ENCODE measurements around the gene ANKRD27. TPM values are rescaled to one million over a fixed set of nuclear protein-coding genes. Genes with fewer than 3 reads are reported as not detected.
A peak's percentile ranks its signal among the peaks of the same experiment; 100 is the strongest.

Gene ANKRD27
- total RNA-seq, 6 donors from 2014 or later: 31.3 to 46.1 (median 35.3) TPM

GRCh38 chr19:32647361-32647760 lies 27.6 kb downstream of the ANKRD27 start:
- H3K36me3 ChIP-seq: peaks cover 18 to 70% (median 52%) of the 10 kb centered on the region in 4 donors
- TF ChIP-seq CTCF (IDR thresholded peaks at IDR 0.05): no peak
- TF ChIP-seq EP300 (IDR thresholded peaks at IDR 0.05): no peak
- no peak for TF ChIP-seq POLR2A (IDR thresholded peaks at IDR 0.05)
- no peak for TF ChIP-seq POLR2AphosphoS5 (IDR thresholded peaks at IDR 0.05)

GRCh38 chr19:32646556-32646955 lies 28.4 kb downstream of the ANKRD27 start:
- Histone ChIP-seq H3K27me3 (no peaks in the 10 kb centered on the region), H3K9me3 (no peaks in the 10 kb centered on the region), H3K36me3 (peaks cover 18 to 78% (median 56%) of the 10 kb centered on the region in 4 donors), H3K4me3 (no peak overlapping the region), H3K4me1 (peaks cover 0 to 2% (median 1%) of the 10 kb centered on the region in 4 donors), H3K27ac (no peak overlapping the region)
- ATAC-seq (ENCODE audit: low FRiP score in 2 of 2) (no peak), DNase-seq (no peak)
- WGBS, 2 donors: 92 to 96% methylated on average over 6 of the region's 6 CpGs
- TF ChIP-seq POLR2A (IDR thresholded peaks at IDR 0.05): no peak
- TF ChIP-seq POLR2AphosphoS5 (IDR thresholded peaks at IDR 0.05): no peak

More at GRCh38 chr19:32647361-32647760, 27.6 kb downstream of the ANKRD27 start:
- DNase-seq: no peak
- Histone ChIP-seq H3K9me3 (no peaks in the 10 kb centered on the region), H3K27me3 (no peaks in the 10 kb centered on the region), H3K4me1 (peaks cover 1 to 9% (median 7%) of the 10 kb centered on the region in 4 donors), H3K4me3 (no peak overlapping the region), H3K27ac (no peak overlapping the region)
- ATAC-seq (ENCODE audit: low FRiP score in 2 of 2): no peak
- WGBS, 2 donors: 91 to 95% methylated on average over 7 to 8 of the region's 8 CpGs

GRCh38 chr19:32642771-32643170 lies 32.2 kb downstream of the ANKRD27 start:
- TF ChIP-seq CTCF (IDR thresholded peaks at IDR 0.05) (no peak), POLR2A (IDR thresholded peaks at IDR 0.05) (no peak), POLR2AphosphoS5 (IDR thresholded peaks at IDR 0.05) (no peak), EP300 (IDR thresholded peaks at IDR 0.05) (no peak)
- WGBS, 2 donors: 89 to 100% methylated on average over 5 to 12 of the region's 12 CpGs
- peaks cover 26 to 93% (median 70%) of the 10 kb centered on the region in 4 donors for H3K36me3 ChIP-seq
- no peaks in the 10 kb centered on the region for H3K4me1 ChIP-seq
- H3K27me3 ChIP-seq: no peaks in the 10 kb centered on the region
- H3K27ac ChIP-seq: no peak overlapping the region
- no peak for DNase-seq
- no peaks in the 10 kb centered on the region for H3K9me3 ChIP-seq
- ATAC-seq (ENCODE audit: low FRiP score in 2 of 2): no peak
- no peak overlapping the region for H3K4me3 ChIP-seq

- WGBS, 2 donors: 96 to 97% methylated on average over 11 to 13 of the region's 13 CpGs
- ATAC-seq (ENCODE audit: low FRiP score in 2 of 2) (peak in 1 of 2 donors; percentile 29), DNase-seq (peak in 1 of 2 donors; percentile 60)
- Histone ChIP-seq H3K4me1 (no peaks in the 10 kb centered on the region), H3K36me3 (peaks cover 24 to 93% (median 61%) of the 10 kb centered on the region in 4 donors), H3K4me3 (no peak overlapping the region), H3K27me3 (no peaks in the 10 kb centered on the region), H3K9me3 (no peaks in the 10 kb centered on the region), H3K27ac (no peak overlapping the region)
- TF ChIP-seq POLR2A (IDR thresholded peaks at IDR 0.05) (no peak), CTCF (IDR thresholded peaks at IDR 0.05) (no peak), POLR2AphosphoS5 (IDR thresholded peaks at IDR 0.05) (no peak), EP300 (IDR thresholded peaks at IDR 0.05) (no peak)
Observed at GRCh38 chr19:32638625-32639024, 36.4 kb downstream of the ANKRD27 start.

GRCh38 chr19:32637480-32637879 lies 37.5 kb downstream of the ANKRD27 start:
- Histone ChIP-seq H3K27me3 (no peaks in the 10 kb centered on the region), H3K36me3 (peaks cover 20 to 85% (median 50%) of the 10 kb centered on the region in 4 donors), H3K4me1 (no peaks in the 10 kb centered on the region), H3K4me3 (no peak overlapping the region), H3K9me3 (no peaks in the 10 kb centered on the region), H3K27ac (no peak overlapping the region)
- no peak for ATAC-seq (ENCODE audit: low FRiP score in 2 of 2)
- DNase-seq: peak in 1 of 2 donors; percentile 65
- TF ChIP-seq POLR2A (IDR thresholded peaks at IDR 0.05) (no peak), CTCF (IDR thresholded peaks at IDR 0.05) (no peak), EP300 (IDR thresholded peaks at IDR 0.05) (no peak), POLR2AphosphoS5 (IDR thresholded peaks at IDR 0.05) (no peak)
- 97 to 100% methylated on average over 5 to 14 of the region's 14 CpGs for WGBS, 2 donors
